Caki2 (cell line): Measurements from ENCODE around the gene PDLIM7. TPM values are rescaled to one million over a fixed set of nuclear protein-coding genes. Genes with fewer than 3 reads are reported as not detected.

Experiments
- DNase-seq: peaks from one replicate; pipeline ENCODE4 v3.0.0-alpha.2; 2015; ENCODE audit warnings: low read depth
- in situ Hi-C: cut with HindIII; loops from 2 replicates; pipeline ENCODE4 v1.10.0; 2016; ENCODE audit warnings: low sequenced_read_pairs, low pct_unique_long_range_greater_than_20kb, mixed read lengths
- total RNA-seq: library from RNA; depleted of rRNA; stranded (reverse); fragments of >200 nt; shearing (Covaris generic); gene quantifications from 2 replicates; pipeline ENCODE4 v1.2.3, GENCODE V29; 2014; ENCODE audit warnings: low replicate concordance

PDLIM7 gene
- total RNA-seq, 1 experiment from 2014 or later = 198 TPM

DNA sequence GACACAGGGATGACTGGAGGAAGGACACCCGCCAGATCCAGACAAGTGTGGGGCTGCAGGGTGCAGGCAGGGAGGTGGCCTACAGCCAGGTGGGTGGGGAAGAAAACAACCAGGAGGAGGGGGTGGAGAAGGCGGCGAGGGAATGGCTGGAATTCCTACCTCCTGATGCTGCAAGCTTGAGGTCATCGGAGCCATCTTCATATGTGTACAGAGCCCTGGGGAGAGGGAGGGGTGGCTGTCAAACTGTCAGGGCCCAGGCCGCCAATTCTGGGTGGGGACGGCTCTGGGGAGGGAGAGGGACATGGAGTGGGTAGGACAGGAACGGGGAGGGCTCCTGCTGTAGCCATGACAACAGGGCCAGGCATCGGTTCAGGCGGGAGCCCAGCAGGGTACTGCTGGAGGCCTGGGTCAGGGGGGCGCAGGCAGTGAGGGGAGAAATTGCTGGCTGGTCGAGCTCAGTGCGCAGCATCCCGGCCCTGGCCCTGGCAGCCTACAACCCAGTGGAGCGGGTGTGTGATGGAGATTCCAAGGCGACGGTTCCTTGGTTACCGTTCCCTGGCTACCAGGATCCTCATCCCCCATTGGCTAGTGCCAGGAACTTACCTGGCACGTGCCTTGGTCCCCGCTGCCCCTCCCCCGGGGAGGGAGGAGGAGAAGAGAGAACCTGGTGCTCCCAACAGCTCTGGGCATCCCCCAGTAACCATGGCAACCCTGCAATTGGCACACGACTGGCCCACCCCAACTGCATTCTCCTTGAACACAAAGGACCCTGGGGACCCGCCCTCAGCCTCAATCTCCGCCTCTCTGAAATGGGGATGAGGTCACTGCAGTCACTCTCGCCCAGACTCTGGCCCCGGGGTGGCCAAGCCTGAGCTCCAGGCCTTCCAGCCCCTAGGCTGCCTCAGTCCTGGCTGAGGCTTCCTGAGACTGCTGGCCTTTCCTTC is 28.4 kb downstream of the PDLIM7 start:
- no peak for DNase-seq
- in situ Hi-C loops = no loop called here

DNA sequence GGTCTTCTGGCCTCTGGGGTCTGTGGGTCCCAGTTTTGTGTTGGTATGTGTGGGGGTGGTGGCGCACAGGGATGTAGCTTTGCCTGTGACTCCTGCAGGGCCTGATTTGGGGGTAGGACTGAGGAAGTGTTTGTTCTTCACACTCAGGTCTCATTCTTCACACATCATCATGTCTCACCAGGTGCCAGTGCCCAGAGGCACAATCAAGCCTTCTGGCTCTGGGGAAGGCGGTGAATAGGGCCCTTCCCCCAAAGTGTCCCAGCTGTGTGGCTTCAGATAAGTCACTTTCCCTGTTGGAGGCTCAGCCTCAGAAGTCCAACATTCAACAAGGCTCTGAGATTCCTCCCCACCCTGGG is 29.1 kb downstream of the PDLIM7 start:
- no peak for DNase-seq
- in situ Hi-C loops = no loop called here

DNA sequence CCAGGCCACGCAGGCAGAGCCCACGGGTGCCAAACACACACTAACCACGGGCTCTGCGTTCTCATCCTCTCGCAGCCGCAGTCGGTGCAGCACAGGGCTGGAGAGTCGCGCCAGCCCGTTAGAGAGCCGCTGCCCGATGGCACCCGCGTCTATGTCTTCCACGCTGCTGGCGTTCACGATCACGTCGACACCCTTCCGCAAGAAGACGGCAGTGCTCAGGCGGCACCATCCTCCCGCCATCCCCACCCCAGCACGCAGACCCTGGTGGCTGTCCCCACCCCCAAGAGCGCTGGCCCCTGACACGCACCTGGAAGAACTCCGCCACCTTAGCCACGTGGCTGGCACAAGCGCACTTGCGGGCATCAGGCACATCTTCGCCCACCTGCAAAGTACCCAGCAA is 30.0 kb downstream of the PDLIM7 start:
- in situ Hi-C loops = no loop called here
- no peak for DNase-seq

DNA sequence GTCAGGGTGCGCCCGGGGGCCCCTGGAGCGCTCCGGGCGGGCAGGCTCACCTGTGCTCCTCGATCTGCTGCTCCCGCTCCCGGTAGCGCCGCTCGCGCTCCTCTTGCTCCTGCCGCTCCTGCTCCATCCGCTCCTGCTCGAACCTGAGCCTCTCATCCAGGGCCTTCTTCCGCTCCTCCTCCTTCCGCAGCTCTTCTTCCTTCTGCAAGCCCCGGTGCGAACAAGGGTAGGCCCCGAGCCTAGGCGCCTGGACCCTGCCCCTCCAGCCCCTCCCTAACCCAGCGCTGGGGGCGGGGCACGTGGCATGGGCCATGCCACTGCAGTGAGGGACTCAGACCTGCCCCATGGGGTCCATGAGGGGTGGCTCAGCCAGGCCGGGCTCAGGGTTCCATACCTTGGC is 30.5 kb downstream of the PDLIM7 start:
- in situ Hi-C loops = no loop called here

DNA sequence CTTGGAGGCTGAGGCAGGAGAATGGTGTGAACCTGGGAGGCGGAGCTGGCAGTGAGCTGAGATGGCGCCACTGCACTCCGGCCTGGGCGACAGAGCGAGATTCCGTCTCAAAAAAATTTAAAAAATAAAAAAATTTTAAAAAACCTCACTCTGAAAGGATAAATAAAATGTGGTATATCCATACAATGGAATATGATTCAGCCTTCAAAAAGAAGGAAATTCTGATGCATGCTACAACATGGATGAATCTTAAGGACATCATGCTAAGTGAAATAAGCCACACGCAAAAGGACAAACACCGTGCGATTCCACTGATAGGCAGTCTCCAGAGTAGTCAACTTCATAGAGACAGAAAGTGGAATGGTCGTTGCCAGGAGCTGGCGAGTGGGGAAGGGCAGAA is 32.4 kb downstream of the PDLIM7 start:
- DNase-seq = no peak
- in situ Hi-C loops = no loop called here

More for the DNA sequence above, 30.5 kb downstream of the PDLIM7 start:
- no peak for DNase-seq

DNA sequence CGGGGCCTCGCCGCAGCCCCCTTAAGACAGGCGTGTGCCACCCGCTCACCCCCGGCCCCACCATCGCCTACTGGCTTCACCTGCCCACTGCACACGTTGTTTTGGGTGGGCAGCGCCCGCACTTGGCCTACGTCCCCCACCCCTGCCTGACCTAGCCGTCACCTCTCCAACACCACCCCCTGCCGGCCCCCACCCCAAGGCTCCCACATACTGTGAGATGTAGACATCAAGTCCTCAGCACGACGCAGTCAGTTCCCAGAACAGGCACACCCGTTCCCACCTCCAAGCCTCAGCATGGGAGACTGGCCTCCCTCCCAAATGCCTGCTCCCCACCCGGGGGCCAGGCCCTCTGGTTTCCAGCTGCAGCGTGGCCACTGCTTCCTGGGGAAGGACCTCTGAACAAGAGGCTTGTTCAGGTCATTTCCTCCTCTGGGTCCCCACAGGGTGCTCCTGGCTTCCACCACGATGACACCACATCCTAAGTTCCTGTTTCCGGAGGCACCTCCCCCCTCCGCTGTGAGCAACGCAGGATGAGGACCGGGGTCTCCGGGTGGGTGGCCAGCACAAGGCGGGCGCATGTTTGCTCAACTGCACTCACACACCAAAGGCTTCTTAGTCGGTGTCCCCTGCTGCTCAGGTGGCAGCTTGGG is 35.3 kb downstream of the PDLIM7 start:
- in situ Hi-C loops = no loop called here
- no peak for DNase-seq

DNA sequence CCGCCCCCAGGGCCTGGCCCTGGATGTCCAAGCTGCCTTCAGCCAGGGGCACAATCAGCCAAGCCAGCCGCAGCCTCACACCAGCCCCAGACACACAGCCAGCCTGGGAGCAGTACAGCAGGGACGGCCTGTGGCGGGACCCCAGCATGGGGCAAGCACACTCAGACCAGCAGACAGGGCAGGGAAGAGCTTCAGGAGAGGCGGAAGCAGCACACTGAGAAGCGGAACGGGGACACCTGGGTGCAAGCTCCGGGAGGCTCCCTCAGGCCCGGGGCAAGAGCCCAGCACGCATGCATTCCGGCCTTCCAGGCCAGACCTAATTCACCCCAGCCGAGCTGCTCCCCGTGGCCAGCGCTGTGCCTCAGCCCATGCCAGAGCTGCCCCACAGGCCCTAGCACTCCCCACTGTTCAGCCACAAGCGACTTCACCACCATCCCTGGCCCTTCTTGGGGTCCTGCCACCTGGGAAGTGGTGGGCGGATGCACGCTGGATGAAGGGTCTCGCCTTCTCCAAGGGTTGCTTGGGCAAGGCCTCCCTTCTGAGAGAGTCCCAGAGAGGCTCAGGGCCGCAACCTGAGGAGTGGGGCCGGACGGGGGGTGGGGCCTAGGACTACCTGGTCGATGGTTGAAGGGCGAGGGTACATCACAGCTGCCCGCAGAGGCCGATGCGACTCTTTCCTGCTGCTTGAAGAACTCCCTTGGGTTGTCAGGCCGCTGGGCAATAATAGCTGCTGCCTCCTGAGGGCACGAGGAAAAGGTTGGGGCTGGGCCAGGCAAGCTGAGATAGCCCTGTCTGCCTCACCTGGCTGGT is 37.4 kb downstream of the PDLIM7 start:
- DNase-seq = no peak
- in situ Hi-C loops = no loop called here

DNA sequence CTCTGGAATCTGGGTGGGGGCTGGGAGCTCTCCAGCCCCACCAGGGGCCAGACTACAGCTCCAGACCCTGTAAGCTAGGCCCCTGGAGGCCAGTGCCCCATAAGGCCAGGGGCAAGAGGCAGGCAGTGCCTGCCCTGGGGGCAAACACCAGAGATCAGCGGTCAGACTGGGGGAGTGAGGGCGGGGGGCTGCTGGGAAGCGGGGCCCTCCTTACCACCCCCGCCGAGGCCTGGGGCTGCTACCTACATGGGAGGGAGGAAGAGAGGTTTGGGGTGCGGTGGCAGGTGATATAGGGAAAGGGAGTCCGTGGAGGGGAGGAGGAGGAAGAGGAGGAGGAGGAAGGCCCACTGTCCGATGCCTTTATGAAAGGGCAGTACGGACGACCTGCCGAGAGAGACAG is 38.0 kb downstream of the PDLIM7 start:
- in situ Hi-C loops = no loop called here
- DNase-seq = no peak

DNA sequence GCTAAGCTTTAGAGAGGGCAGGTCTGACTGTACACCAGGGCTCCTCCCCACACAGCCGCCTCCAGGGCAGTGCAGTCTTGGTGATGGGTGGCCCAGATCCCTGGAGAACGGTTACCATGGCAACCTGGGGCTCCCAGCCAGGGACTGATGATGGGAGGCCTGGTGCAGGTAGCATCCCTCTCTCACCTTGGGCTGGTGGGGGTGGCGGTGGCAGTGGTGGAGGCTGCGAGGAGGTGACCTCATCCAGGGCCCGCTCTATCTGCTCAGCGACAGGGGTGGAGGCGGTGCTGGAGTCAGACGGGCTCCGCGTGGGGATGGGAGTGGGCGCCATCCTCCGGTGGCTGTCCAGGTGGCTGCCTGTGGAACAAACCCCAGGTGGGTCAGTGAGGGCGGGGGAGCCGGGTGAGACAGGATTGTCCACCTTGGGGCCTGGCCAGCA is 38.5 kb downstream of the PDLIM7 start:
- no peak for DNase-seq
- in situ Hi-C loops = no loop called here

DNA sequence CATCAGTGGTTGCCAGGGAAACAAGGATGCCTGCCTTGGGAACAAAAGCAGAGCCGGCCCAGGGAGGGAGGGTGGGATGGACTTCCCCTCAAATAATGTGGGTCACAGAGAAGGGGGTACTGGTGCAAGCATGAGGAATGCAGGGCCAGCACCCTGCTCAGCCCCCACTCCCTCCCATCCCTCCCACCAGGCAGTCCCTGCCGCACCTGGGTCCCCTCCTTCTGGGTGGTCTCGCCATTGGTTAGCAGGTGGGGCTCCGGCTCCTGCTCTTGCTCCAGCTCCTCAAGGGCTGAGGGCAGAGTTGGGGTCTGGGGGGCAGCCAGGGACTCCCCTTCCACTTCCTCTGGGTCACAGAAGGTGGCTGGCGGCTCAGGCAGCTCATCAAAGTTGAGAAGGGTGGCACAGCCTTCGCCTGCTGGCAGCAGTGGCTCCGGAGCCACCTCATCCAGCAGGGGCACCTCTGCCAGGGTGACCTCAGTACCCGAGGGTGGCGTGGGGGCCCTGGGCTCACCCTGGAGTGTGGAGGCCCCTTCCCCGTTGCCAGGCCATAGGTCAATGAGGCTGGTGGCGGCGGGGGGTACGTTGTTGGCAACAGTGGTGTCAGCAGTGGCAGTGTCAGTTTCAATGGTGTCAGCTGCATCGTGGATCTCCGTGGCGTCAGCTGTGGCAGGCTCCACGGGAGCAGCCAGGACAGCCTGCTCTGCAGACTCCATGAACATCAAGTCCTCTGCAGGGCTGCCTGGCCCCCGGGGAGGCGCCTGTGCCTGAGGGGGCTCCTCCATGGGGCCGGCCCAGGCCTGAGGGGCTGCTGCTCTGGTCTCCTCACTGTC is 39.3 kb downstream of the PDLIM7 start:
- DNase-seq = no peak
- in situ Hi-C loops = no loop called here

DNA sequence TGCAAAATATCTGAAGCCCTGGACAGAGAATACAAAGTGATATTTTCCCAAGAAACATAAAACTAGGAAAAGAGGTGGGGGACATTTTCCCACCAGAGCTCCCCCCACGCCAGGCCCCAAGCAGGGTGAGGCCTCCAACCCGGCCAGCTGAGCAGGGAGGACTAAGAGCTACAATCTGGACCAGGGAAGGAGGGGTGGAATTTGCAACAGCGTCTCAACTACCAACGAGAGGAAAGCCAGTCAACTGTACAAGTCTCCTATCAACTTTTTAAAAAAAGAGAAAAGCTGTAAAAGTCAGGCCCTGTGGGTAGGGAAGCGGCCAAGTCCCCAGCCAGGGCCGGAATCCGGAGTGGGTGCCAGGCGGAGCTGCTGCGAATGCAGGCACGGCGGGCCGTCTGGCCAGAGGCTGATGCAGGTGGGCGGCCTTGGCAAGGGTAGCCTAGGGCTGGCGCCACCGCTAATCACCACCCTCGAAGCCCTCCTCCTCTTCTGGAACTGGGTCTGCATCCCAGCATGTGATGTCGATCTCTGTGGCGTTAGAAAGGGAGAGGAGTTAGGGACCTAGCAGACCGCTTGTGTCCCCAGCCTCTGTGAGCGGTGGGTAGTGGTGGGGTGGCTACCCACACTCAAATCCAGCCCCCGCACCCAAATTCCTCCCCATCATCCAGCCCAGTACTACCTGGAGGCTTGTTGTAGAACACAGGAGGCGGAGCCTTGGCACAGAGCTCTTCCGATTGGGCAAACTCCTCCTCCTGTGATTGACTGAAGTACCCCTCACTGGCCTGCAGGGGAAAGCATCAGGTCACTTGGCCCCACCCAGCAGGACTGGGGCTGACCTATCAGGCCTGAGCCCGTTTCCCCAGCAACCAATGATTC is 40.2 kb downstream of the PDLIM7 start:
- in situ Hi-C loops = no loop called here
- DNase-seq = peak; percentile 97

DNA sequence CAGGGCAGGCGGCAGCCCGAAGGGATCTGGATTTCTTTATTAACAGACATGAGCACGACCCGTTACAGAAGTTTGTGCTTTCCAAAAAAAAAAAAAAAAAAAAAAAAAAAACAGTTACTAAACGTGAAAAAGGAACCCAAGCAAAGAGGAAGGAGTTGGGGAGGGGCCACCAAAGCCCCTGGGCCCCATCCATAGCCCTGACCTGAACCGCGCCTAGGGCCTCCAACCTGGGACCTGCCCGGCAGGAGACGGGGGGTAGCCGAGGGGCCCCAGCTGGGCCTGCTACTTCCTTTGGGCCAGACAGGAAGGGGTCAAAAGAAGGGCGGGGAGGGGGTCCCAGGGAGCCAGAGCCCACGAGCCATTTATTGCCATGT is 40.8 kb downstream of the PDLIM7 start:
- no peak for DNase-seq
- in situ Hi-C loops = no loop called here

DNA sequence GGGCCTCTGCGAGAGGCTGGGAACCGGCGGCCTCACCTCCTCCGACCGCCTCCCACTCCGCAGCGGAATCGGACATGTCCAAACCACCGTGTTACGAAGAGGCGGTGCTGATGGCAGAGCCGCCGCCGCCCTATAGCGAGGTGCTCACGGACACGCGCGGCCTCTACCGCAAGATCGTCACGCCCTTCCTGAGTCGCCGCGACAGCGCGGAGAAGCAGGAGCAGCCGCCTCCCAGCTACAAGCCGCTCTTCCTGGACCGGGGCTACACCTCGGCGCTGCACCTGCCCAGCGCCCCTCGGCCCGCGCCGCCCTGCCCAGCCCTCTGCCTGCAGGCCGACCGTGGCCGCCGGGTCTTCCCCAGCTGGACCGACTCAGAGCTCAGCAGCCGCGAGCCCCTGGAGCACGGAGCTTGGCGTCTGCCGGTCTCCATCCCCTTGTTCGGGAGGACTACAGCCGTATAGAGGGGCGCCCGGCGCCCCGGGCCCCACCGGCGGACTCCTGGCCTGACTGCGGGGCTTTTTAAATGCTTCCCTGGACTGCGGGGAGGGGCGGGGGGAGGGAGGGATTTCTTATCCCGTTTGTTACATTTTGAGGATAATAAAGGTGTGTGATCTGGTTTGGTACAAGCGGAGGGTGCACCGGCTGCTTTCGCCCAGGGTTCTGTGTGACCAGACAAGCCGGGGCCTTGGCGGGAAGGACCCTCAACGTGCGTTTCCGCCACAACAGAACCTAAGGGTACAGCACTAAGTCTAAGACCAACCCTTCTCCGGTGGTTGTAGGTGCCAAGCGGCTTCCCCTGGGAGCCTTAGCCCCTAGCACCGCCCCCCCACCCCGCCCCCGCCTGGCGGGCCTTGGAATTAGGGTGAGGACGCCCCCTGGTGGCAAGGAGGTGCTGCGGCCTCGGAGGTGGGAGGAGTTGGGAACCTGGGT is 41.5 kb downstream of the PDLIM7 start:
- DNase-seq = peak; percentile 77
- in situ Hi-C loops = no loop called here

DNA sequence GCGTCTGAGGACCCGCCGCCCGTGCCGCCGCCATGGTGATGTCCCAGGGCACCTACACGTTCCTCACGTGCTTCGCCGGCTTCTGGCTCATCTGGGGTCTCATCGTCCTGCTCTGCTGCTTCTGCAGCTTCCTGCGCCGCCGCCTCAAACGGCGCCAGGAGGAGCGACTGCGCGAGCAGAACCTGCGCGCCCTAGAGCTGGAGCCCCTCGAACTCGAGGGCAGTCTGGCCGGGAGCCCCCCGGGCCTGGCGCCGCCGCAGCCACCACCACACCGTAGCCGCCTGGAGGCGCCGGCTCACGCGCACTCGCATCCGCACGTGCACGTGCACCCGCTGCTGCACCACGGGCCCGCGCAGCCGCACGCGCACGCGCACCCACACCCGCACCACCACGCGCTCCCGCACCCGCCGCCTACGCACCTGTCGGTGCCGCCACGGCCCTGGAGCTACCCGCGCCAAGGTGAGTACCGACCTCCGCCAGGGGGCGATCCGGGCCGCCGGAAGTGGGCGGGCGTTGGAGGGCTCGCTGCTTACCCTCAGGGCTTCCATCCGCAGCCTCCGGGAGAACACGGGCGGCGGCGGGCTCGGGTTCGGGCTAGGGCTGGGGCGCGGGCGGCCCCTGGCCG is 42.3 kb downstream of the PDLIM7 start:
- in situ Hi-C loops = no loop called here
- peak; percentile 90 for DNase-seq

DNA sequence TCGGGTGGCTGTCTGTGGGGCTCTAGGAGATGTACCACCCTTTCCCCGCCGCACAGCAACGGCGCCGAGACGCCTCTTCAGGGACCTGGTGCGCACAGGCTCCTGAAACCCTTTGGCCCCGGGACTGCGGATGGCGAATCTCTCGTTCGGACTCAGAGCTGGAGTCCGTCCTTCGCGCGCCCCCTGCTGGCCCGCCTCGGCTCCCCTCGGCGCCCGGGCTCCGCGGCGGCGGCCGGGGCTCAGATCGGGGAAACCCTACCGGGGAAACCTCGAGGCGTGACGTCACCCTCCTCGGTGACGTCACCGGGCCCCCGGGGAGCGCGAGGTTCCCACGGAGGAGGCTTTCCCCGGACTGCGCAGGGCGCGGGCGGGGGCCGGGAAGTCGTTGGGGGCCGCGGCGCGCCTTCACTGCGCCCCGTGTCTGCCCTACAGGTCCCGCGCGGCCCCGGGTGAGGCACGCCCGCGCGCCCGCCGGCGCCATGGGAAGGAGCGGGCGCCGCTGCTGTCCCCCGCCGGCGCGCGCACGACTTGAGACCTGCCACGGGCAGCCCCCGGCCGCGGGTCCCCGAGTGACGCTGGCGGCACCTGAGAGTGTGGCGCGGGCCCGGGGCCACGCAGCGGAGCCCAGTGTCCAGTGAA is 42.9 kb downstream of the PDLIM7 start:
- DNase-seq = peak; percentile 92

More for the DNA sequence above, 42.9 kb downstream of the PDLIM7 start:
- in situ Hi-C loops = no loop called here
